G401.6 (cell line): ENCODE measurements around the gene MED14.

Experiments
- FAIRE-seq: peaks from 2 replicates; lab custom pipeline; 2012; peaks lifted over from hg19 to GRCh38; lab: Jason Lieb, UNC

MED14 gene

DNA sequence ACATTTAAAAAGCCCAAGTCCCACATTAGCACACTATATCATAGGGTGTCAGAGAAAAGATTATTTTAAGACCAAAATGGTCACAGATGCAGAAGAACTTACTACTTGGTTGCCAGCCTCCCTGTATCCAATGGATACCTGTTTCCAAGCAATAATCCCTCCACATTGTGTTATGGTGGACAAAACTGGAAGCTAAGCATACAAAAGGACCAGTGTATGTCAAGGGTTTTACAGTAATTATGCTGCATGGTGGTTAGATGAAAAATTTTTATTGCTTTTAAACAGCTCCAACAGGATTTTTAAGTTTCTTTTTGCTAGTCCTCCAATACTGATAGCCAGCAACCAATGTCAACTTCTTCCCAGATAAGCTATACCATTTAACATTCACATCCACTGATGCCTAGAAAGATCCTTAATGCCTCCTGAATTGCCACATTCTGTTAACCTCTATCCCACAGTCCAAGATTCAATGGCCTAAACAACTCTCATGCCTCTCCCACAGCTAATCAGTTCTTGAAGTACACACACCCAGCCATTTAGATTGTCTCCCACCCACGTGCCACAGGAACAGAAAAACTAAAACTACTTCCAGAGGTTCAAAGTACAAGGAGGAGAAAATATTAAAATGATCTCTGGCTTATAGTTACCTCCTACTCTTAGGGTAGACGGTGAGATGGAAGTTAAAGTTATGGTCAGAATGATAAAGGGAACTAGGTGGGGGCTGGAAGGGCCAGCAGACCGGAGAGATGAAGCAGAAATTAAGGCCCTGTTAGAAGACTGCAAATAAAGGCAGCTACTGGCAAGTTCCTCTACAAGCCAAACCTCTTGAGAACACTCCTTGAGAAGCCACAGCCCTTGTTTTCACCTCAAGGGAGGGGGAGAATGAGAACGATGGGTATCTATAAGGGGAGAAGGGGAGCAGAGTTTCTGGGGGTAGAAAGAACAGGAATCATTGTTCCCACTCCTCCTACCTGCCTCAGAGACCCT, 5.5 kb downstream of the MED14 start:
- no peak for FAIRE-seq

DNA sequence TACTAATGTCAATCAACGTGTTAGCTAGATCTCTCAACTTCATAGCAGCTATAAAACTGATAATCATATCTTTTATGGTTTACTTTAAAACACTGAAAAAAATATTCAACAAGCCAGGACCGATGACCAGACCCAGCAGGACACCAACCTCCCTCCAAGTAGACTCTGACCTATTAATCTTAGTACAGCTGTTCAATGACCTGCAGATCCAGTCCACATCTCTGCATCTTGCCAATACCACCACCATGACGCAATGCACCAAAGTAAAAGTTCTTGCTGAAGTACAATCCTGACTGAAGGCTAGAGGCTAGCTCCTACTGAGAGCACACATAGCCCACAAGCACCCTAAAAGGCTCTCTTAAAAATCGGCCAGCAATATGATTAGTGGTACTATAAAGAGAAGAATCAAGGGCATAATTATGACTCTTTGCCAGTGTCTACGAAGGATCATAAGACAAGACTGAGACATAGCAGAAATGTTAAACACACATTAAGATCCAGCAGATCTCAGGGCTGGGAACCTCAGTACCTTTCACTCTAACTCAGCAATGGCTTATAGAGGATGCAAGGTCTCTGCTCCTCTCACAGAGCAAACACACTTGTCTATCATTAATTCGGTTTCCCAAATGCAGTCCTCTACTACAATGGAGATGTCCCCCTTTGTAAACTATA, 7.6 kb downstream of the MED14 start:
- FAIRE-seq: no peak

DNA sequence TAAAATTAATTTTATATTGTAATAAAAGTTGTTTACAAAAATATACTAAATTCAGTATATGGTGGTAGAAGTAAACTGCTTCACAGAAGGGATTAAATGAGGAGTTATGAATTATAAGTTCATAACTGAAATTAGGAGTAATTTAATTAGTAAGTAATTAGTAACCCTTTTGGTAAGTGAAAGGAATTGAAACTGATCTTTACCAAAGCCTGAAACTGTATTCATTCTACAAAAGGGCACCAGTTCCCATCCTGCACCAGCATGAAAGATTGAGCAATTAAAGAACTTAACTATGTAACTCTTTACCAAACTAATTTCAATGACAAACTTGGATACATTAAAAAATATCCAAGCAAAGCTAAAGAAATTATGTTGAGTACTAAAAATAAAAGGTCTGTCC, 8.2 kb downstream of the MED14 start:
- FAIRE-seq: no peak

DNA sequence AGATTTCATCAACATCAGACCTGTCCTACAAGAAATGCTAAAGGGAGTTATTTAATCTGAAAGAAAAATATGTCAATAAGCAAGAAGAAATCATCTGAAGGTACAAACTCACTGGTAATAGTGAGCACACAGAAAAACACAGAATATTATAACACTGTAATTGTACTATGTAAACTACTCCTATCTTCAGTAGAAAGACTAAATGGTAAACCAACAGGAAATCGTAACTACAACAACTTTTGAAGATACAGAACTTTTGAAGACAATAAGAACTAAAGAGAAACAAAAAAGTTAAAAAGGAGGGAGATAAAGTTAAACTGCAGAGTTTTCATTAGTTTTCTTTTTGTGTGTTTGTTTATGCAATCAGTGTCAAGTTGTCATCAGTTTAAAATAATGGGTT, 12.4 kb downstream of the MED14 start:
- no peak for FAIRE-seq

DNA sequence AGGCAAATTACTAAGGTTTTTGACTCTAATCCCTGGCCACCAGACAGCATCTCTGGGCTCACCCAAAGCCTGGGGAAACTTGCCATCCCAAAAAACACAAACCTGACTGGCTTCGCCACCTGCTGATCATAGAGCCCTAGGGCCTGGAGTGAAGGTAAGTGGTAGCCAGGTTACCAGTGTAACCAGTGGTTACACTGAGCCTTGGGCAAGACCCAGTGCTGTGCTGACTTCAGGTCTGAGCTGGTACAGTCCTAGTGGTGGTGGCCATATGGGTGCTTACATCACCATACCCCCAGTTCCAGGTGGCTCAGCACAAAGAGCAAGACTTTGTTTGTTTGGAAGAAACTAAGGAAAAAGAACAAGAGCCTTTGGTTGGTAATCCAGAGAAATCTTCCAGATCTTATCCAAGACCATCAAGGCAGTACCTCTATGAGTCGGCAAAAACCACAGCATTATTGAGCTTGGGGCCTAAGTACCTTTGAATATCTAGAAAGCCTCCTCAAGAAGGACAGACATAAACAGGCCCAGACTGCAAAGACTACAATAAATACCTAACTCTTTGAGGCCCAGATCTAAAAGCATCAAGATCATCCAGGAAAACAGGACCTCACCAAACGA, 13.7 kb downstream of the MED14 start:
- FAIRE-seq: no peak

DNA sequence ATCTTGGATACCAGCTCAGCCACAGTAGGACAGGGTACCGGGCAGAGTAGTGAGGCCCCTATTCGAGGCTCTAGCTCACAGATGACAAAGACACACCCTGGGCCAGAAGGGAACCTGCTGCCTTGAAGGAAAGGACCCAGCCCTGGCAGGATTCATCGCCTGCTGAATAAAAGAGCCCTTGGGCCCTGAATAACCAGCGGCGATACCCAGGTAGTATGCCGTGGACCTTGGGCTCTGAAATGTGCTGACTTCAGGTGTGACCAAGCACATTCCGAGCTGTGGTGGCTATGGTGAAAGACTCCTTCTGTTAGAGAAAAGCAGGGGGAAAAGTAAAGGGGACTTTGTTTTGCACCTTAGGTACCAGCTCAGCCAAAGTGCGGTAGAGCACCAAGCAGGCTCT, 14.6 kb downstream of the MED14 start:
- FAIRE-seq: no peak

DNA sequence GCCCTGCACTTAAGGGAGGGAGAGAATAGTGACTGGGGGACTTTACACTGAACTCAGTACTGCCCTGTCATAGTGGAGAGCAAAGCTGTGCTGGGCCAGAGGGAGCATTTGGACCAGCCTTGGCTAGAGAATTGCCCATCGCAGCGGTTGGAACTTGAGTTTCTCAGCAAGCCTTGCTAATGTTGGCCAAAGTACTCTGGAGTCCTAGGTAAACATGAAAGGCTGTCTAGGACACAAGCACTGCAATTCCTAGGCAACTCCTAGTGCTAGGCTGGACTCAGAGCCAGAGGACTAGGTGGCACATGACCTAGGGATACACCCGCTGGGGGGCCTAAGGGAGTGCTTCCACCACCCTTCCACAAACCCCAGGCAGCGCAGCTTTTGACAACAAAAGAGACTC, 15.0 kb downstream of the MED14 start:
- no peak for FAIRE-seq

DNA sequence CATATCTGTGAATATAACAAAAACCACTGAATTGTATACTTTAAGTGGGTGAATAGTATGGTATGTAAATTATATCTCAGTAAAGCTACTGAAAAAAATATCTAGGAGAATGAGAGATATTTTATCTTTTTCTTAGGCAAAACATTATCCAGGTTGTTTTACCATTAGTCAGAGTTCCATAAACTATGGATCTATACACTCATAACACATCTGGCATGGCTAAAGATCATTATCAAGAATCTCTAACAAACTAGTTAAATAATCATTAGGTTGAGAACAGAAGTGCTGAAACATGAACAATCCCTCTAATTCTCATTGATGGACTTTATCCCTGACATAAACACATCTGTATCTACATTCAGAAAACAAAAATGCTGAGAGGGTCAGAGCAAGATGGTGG, 15.6 kb downstream of the MED14 start:
- no peak for FAIRE-seq

DNA sequence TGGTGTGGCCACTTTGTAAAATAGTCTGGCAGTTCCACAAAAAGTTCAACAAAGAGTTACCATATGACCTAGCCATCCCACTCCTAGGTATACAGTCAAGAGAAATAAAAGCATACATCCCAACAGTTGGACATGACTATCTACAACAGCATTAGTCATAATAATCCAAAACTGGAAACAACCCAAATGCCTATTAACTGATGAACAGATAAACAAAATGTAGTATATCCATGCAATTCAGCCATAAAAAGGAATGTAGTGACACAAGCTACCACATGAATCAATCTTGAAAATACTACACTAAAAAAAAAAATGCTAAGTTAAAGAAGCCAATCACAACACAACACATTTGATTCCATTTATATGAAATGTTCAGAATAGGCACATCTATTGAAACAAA, 16.1 kb downstream of the MED14 start:
- no peak for FAIRE-seq

DNA sequence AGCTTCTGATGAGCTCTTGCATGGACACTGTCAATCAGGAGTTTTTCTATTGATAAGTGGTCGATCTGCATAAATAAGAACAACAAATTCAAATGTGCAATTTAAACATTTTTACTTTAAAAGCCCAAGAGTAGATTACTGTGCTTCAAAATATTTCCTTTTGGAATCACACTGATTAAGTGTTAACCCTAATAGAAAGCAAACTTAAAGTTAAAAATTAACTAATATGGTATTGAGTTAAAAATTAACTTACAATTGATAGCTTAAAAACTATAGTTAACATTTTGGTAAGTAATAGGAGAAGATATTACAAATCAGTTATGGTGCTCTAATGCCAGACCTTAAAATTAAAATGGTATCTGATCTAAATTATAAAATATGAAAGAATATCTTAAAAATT, 25.9 kb downstream of the MED14 start:
- no peak for FAIRE-seq

DNA sequence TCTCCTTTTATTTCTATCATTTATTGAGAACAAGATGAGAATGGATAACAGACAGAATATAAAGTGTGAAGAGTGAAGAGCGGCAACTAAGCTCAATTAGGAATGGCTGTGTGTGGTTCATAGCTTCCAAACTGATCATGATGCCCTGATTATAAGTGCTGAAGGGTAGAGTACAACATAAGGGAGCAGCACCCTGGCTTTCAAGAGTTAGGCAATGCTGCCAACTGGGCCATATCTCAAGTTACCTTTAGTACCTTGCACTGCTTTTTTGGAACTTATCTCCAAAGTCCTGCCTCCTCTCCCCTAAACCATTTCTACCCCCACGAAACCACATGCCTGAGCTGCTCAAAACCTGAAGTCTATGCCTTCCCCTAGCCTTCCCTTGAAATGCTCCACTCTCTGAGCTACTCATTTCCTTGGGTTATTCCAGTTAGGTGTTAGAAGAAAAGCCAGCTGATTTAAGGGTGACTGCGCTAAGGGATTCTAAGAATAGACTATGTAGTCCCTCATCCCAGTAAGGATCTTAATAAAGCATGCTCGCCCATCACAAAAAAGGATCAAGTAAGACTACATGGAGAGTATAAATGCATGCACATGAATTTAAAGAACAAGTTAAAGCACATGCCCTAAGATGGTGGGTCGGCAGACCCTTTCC, 29.6 kb downstream of the MED14 start:
- no peak for FAIRE-seq

DNA sequence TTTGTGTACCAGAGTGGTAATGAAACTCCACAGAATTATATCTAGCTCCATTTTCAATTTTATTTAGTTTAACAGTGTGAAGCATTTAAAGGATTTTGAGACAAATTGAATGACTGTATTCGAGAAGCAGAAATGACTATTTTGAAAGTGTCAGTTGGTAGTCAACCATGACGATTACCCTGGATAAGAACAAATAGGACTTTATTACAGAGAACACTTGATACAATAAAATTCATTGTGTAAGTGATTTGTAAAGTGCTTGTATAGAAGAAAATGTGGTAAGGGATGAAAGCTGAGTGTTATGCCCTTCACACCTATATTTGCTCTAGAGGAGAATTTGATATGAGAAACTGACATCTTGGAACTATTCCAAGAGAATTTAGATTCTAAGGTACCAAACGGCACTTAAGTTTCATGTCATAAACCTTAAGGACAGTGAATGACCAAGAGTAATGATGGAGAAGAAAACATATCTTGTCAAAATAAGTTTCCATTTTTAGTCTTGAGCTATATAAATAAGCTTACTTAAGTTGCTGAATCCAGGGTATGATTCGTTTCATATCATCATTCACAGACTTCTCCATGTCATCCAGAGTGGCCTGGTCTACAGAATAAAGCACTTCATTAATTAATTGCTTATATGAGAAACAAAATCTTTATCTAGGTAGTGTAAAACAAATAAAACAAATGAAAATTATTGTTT, 34.6 kb downstream of the MED14 start:
- FAIRE-seq: no peak

DNA sequence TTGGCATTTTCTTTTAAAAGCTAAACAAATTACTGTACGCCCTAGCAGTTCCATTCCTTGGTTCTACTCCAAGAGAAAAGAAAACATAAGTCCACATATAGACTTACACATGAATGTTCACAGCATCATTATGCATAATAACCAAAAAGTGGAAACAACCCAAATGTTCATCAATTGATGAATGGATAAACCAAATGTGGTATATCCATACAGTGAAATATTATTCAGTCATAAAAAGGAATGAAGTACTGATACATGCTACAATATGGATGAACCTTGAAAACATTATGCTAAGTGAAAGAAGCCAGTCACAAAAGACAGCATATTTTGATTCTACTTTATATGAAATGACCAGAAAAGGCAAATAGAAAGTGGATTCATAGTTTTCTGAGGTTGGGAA, 36.5 kb downstream of the MED14 start:
- FAIRE-seq: no peak

DNA sequence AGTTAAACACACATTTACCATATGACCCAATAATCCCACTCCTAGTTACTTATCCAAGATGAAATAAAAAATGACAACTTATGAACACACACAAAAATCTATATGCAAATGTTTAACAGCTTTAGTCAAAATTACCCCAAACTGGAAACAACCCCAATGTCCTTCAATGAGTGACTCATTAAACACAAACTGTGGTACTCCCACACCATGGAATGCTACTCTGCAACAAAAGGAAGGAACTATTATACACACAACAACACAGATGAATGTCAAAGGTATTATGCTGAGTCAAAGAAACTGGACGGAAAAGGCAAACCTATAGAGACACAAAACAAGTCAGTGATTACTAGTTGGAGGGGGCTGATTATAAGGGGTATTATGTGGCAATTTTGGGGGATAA, 40.5 kb downstream of the MED14 start:
- FAIRE-seq: no peak

DNA sequence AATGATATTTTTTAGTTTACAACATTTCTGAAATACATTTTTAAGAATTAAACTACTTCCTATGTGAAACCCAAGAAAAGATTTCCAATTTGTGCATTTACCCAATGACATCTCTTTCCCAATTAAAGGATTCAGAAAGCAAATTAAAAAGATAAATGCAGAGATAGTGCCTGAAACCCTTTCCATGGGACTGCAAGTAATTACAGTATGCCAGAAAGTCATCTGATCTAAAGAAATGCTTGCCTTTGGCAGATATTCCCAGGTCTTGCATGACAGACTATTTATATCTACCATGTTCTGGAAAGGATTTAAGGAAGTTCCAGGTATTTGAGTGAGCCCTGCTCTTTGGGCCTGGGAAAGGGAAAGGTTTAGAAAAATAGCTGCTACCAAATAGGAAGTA, 46.4 kb downstream of the MED14 start:
- no peak for FAIRE-seq

DNA sequence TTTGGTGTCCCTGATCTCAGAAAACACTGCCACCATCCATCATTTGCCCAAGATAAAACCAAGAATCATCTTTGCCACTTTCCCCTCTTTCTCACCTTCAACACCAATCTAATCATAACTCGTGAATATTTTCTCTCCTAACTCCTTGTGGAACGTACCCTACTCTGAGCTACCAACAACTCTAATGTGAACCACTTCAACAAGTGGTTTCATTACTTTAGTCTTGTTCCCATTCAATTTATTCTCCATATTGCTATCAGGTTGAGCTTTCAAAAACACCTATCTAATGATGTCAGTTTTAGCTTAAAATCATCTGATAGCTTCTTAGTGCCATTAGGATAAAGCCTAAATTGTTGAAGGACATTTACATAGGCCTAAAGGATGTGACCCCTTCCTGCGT, 48.2 kb downstream of the MED14 start:
- FAIRE-seq: no peak

DNA sequence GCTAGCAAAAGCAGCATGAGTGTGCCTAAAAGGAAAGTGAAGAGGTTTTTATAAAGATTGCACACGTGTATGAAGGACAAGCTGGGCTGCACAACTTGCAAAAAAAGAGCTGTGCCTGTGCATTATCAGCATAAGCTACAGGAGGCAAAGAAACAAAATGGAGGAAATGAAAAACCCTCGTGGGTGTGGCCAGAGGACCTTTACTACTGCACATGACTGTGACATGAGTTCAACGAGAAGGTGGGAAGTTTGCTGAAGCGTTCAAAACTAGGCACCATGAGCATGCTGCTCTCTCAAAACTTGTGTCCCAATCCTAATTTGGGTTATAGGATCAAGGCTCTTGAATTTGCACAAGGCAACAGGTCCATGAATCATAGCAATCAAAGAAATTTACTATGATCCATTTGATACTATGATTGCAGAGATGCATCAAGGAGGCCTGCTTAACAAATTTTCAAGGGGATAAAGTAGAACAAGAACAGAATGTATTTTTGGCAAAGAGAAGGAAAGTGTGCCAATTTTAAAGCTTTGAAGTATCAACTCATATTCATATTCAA, 49.9 kb downstream of the MED14 start:
- FAIRE-seq: no peak

DNA sequence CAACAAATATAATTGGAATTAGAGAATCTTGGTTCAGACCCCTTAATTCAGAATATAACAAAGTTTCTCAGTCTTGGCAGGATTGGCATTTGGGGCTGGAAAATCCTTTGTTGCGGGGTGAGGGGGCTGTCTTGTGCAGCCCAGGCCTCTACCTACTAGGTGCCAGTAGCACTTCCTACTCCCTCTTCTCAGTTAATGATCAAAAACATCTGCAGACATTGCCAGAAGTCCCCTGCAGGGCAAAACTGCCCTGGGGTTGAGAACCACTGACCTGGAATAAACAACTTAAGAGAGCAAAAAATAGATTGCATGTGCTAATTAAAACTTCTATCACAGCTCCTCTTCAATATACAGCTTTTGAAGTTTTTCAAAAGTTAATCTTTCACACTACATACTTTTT, 51.2 kb downstream of the MED14 start:
- FAIRE-seq: no peak

DNA sequence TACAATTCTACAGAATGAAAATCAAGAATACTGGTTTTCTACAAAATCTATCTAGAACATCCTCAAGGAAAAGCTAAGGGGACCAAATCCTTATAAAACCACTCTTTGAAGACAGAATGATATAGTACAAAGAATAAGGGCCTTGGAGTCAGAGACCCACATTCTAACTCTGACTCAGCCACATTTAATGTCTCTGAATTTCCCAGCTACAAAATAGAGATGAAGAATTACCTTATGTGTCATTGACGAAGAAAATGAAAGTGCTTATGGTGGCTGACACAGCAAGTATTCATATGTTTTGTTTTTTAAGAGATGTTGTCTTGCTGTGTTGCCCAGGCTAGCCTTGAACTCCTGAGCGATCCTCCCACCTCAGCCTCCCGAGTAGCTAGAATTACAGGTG, 52.1 kb downstream of the MED14 start:
- FAIRE-seq: no peak

DNA sequence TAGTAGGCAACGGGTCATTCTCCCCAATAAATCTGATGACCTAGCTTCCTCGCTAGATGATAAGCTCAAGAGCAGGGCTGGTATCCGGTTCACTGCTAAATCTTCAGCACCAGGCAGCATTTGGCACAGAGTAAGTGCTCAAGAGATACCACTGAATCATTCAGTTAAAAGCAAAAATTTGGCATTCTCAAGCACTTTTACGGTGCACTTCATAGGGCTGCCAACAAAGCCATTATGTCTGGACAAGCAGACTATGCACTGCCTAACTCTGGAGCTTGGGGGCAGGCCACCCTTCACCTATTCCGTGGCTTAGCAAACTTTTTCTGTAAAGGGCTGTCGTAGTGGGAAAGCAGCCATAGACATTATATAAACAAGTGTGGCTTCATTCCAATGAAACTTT, 64.2 kb downstream of the MED14 start:
- no peak for FAIRE-seq

DNA sequence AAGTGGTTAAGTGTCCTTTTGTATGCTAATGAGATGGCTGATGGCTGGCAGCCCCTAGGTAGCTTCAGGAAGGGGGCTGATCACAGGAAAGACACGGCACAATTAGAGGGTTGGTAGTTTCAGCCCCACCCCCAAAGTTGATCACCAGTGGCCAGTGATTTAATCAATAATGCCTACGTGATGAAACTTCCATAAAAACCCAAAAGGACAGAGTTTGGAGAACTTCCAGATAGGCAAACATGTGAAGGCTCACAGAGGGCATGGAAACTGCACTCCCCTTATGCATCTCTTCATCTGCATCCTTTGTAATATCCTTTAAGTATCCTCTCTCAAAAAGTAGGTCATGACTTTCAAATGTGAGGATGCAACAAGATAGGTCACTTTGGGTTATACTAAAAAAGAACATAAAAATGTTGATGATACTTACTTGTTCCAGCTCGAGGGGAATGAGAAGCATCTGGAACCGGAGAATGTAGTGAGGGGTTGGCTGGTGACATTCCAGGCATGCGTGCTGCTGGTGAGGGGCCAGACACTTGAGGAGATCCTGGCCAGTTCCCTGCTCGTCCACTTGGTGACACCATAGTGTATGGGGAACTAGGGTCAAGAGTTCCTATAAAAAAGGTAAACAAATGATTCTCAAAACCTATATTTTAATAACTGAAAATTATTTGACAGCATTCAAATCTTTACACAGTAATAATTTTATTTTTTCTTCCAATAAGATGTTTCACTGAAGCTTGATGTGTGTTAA, 71.3 kb downstream of the MED14 start:
- FAIRE-seq: no peak
